ENCODE measurements around the gene CCND1.

GRCh38 chr11:69603111-69603836, 37.7 kb upstream of the CCND1 start:
- no peak for TF ChIP-seq TAF1 (IDR thresholded peaks at IDR 0.05; ENCODE audit: low read depth, low read length)
- TF ChIP-seq POLR2AphosphoS5 (IDR thresholded peaks at IDR 0.05; ENCODE audit: low read depth, low read length), result no peak

Data from GM12891 (cell line).